GM23338 (cell line): ENCODE results near the gene DMTF1. TPM values are rescaled to one million over a fixed set of nuclear protein-coding genes. Genes with fewer than 3 reads are reported as not detected.

Experiments
- ATAC-seq: fragments of 200-7000 bp; cut with Tn5 transposase; 3 replicates; pipeline ENCODE4 v1.9.1; 2020
- DNase-seq: peaks from one replicate; pipeline ENCODE4 v3.0.0-alpha.2; 2015; ENCODE audit warnings: low spot score
- H2AFZ ChIP-seq: fragments of 200-600 bp; sonication (generic); 2 replicates; pipeline ENCODE4 v1.8.0; 2016; ENCODE audit warnings: antibody characterized with exemption, mild to moderate bottlenecking, moderate library complexity
- H3F3A ChIP-seq: fragments of 200-600 bp; sonication (generic); replicated peaks from 2 replicates; pipeline ENCODE4 v1.8.0; 2017; ENCODE audit warnings: antibody characterized with exemption, mixed run types, low read depth
- H3K27ac ChIP-seq: fragments of 200-600 bp; sonication (generic); 2 replicates; pipeline ENCODE4 v1.6.1; 2016; ENCODE audit warnings: low read depth
- H3K27me3 ChIP-seq: fragments of 200-600 bp; sonication (generic); 2 replicates; pipeline ENCODE4 v1.8.0; 2016; ENCODE audit warnings: mild to moderate bottlenecking, mixed run types, moderate library complexity; ENCODE audit not compliant: insufficient read depth
- H3K36me3 ChIP-seq: fragments of 200-600 bp; sonication (generic); 2 replicates; pipeline ENCODE4 v1.8.0; 2016; ENCODE audit warnings: mild to moderate bottlenecking; ENCODE audit not compliant: insufficient read depth
- H3K4me1 ChIP-seq: fragments of 200-600 bp; sonication (generic); 2 replicates; pipeline ENCODE4 v1.8.0; 2016; ENCODE audit warnings: mild to moderate bottlenecking, moderate library complexity; ENCODE audit not compliant: insufficient read depth
- H3K4me2 ChIP-seq: fragments of 200-600 bp; sonication (generic); 2 replicates; pipeline ENCODE4 v1.7.1; 2017; ENCODE audit warnings: mixed run types
- H3K4me3 ChIP-seq: fragments of 200-600 bp; sonication (generic); 2 replicates; pipeline ENCODE4 v1.6.1; 2016; ENCODE audit warnings: mixed run types
- H3K79me2 ChIP-seq: fragments of 200-600 bp; sonication (generic); replicated peaks from 2 replicates; pipeline ENCODE4 v1.8.0; 2017; ENCODE audit warnings: mild to moderate bottlenecking; ENCODE audit not compliant: insufficient read depth
- H3K9me2 ChIP-seq: fragments of 200-600 bp; sonication (generic); 2 replicates; pipeline ENCODE4 v1.8.0; 2017; ENCODE audit not compliant: insufficient read depth
- H4K20me1 ChIP-seq: fragments of 200-600 bp; sonication (generic); replicated peaks from 2 replicates; pipeline ENCODE4 v1.8.0; 2017; ENCODE audit warnings: mild to moderate bottlenecking; ENCODE audit not compliant: insufficient read depth
- H3K27ac Mint-ChIP-seq: 2 replicates; pipeline ENCODE4 v1.8.0; 2020; ENCODE audit warnings: inconsistent platforms, mild to moderate bottlenecking, moderate library complexity, mixed read lengths
- H3K27me3 Mint-ChIP-seq: 3 replicates; pipeline ENCODE4 v1.8.0; 2022; ENCODE audit warnings: low read depth, mild to moderate bottlenecking, moderate library complexity, mixed read lengths, inconsistent platforms; ENCODE audit not compliant: insufficient read depth, poor library complexity
- H3K36me3 Mint-ChIP-seq: 3 replicates; pipeline ENCODE4 v1.8.0; 2021; ENCODE audit warnings: low read depth, mild to moderate bottlenecking, inconsistent platforms, moderate library complexity, mixed read lengths
- H3K4me1 Mint-ChIP-seq: 3 replicates; pipeline ENCODE4 v1.8.0; 2020; ENCODE audit warnings: mild to moderate bottlenecking, inconsistent platforms, mixed read lengths
- H3K4me3 Mint-ChIP-seq: 3 replicates; pipeline ENCODE4 v1.8.0; 2021; ENCODE audit warnings: moderate library complexity, mild to moderate bottlenecking, inconsistent platforms, mixed read lengths
- H3K9me3 Mint-ChIP-seq: 3 replicates; pipeline ENCODE4 v1.8.0; 2020; ENCODE audit warnings: moderate library complexity, mild to moderate bottlenecking, inconsistent platforms, mixed read lengths
- EZH2 ChIP-seq: fragments of 200-600 bp; sonication (generic); IDR thresholded peaks from one replicate; pipeline ENCODE4 v1.8.0; 2017; ENCODE audit warnings: antibody characterized with exemption, mild to moderate bottlenecking, low read depth; ENCODE audit not compliant: unreplicated experiment
- EZH2phosphoT487 ChIP-seq: fragments of 200-600 bp; sonication (generic); IDR thresholded peaks from one replicate; pipeline ENCODE4 v1.8.1; 2018; ENCODE audit warnings: antibody characterized with exemption; ENCODE audit not compliant: unreplicated experiment
- JUNB ChIP-seq: IDR thresholded peaks from one replicate; pipeline ENCODE4 v1.6.1; 2016; ENCODE audit warnings: antibody characterized with exemption; ENCODE audit not compliant: unreplicated experiment
- NANOG ChIP-seq: IDR thresholded peaks from 2 replicates; pipeline ENCODE4 v1.6.1; 2016; ENCODE audit warnings: antibody characterized with exemption, borderline replicate concordance
- POLR2AphosphoS5 ChIP-seq: IDR thresholded peaks from 2 replicates; pipeline ENCODE4 v1.6.1; 2016; ENCODE audit warnings: antibody characterized with exemption, low read depth
- STAT1 ChIP-seq: IDR thresholded peaks from one replicate; pipeline ENCODE4 v1.6.1; 2016; ENCODE audit warnings: antibody characterized with exemption; ENCODE audit not compliant: unreplicated experiment
- ZNF114 ChIP-seq: fragments of 250-450 bp; sonication (Bioruptor Pico); IDR thresholded peaks from 2 replicates; pipeline ENCODE4 v1.5.0; 2020; ENCODE audit warnings: mild to moderate bottlenecking, moderate library complexity
- ZNF331 ChIP-seq: fragments of 250-450 bp; sonication (Bioruptor Pico); IDR thresholded peaks from 2 replicates; pipeline ENCODE4 v1.5.0; 2020; ENCODE audit warnings: low read depth, mild to moderate bottlenecking, moderate library complexity
- polyA plus RNA-seq: library from polyadenylated mRNA; unstranded; fragments of >200 nt; fragmentation: Nextera tagmentation; extraction: Ambion mirVana; gene quantifications from 2 replicates; pipeline ENCODE4 v1.2.1, GENCODE V29; 2016
- total RNA-seq: library from RNA; depleted of rRNA; stranded (reverse); fragments of >200 nt; shearing (Covaris generic); gene quantifications from 2 replicates; pipeline ENCODE4 v1.2.3, GENCODE V29; 2014
- TF ChIP-seq, protein P1 (sequence below): fragments of 250-450 bp; sonication (Bioruptor Pico); IDR thresholded peaks from 2 replicates; pipeline ENCODE4 v1.5.0; 2020; ENCODE audit warnings: mild to moderate bottlenecking, moderate library complexity
- TF ChIP-seq, protein P2 (sequence below), 2 experiments: fragments of 200-600 bp in 1 of 2; sonication (generic) in 1 of 2; conservative IDR thresholded peaks; 2 replicates each; pipeline versions ENCODE4 v1.5.1 to v1.6.1; 2016 to 2017; ENCODE audit warnings: antibody characterized with exemption in 2 of 2, low read depth in 2 of 2, mild to moderate bottlenecking in 2 of 2, moderate library complexity in 1 of 2
- TF ChIP-seq, protein P3 (sequence below): IDR thresholded peaks from one replicate; pipeline ENCODE4 v1.6.1; 2018; ENCODE audit warnings: antibody characterized with exemption; ENCODE audit not compliant: unreplicated experiment
- TF ChIP-seq, protein P4 (sequence below): IDR thresholded peaks from 2 replicates; pipeline ENCODE4 v1.6.1; 2016; ENCODE audit warnings: antibody characterized with exemption

Gene DMTF1
- total and polyA plus RNA-seq, 2 experiments from 2014 or later: 60.4 to 114 TPM

DNA sequence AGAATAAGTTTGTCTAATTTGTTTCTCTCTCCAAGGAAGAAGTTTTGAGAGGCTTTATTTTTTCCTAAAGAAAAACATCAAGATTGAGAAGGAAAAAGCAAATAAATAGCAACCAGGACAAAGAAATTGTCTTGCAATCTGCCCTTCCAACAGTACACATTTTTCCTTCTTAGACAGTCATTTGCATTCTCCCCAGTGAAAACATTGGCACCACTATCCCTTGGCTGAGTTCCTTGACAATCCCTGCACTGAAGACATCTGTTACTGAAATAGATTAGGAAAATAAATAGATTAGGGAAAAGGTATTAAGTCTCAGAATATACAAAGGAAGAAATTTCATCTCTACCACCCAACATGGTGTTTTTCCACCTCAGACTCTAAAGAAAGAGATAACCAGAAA is 79.5 kb downstream of the DMTF1 start (continued):
- TF ChIP-seq STAT1: no peak

DNA sequence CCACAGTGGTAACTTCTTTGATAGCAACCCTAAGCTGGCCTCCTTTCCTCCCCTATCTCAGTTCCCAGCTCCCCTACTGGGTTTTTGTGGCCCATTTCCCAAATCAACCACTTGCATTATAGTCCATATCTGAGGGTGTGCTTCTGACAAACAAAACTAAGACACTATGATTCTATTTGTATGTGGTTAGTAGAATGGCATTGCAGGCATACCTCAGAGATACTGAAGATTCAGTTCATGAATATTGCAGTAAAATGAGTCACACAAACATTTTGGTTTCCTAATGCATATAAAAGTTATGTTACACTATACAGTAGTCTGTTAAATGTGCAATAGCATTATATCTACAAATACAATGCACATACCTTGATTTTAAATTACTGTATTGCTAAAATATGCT is 82.7 kb downstream of the DMTF1 start:
- ATAC-seq: no peak
- no peaks in the 10 kb centered on the region for H3F3A ChIP-seq
- Mint-ChIP-seq H3K4me1 (no peaks in the 10 kb centered on the region), H3K27ac (no peak overlapping the region), H3K36me3 (no peaks in the 10 kb centered on the region), H3K27me3 (peaks cover 2% of the 10 kb centered on the region), H3K9me3 (peaks cover 3% of the 10 kb centered on the region; the same call in 2 of the 3 replicates), H3K4me3 (no peak overlapping the region)
- no peaks in the 10 kb centered on the region for H3K4me1 ChIP-seq
- TF ChIP-seq, protein P1, sequence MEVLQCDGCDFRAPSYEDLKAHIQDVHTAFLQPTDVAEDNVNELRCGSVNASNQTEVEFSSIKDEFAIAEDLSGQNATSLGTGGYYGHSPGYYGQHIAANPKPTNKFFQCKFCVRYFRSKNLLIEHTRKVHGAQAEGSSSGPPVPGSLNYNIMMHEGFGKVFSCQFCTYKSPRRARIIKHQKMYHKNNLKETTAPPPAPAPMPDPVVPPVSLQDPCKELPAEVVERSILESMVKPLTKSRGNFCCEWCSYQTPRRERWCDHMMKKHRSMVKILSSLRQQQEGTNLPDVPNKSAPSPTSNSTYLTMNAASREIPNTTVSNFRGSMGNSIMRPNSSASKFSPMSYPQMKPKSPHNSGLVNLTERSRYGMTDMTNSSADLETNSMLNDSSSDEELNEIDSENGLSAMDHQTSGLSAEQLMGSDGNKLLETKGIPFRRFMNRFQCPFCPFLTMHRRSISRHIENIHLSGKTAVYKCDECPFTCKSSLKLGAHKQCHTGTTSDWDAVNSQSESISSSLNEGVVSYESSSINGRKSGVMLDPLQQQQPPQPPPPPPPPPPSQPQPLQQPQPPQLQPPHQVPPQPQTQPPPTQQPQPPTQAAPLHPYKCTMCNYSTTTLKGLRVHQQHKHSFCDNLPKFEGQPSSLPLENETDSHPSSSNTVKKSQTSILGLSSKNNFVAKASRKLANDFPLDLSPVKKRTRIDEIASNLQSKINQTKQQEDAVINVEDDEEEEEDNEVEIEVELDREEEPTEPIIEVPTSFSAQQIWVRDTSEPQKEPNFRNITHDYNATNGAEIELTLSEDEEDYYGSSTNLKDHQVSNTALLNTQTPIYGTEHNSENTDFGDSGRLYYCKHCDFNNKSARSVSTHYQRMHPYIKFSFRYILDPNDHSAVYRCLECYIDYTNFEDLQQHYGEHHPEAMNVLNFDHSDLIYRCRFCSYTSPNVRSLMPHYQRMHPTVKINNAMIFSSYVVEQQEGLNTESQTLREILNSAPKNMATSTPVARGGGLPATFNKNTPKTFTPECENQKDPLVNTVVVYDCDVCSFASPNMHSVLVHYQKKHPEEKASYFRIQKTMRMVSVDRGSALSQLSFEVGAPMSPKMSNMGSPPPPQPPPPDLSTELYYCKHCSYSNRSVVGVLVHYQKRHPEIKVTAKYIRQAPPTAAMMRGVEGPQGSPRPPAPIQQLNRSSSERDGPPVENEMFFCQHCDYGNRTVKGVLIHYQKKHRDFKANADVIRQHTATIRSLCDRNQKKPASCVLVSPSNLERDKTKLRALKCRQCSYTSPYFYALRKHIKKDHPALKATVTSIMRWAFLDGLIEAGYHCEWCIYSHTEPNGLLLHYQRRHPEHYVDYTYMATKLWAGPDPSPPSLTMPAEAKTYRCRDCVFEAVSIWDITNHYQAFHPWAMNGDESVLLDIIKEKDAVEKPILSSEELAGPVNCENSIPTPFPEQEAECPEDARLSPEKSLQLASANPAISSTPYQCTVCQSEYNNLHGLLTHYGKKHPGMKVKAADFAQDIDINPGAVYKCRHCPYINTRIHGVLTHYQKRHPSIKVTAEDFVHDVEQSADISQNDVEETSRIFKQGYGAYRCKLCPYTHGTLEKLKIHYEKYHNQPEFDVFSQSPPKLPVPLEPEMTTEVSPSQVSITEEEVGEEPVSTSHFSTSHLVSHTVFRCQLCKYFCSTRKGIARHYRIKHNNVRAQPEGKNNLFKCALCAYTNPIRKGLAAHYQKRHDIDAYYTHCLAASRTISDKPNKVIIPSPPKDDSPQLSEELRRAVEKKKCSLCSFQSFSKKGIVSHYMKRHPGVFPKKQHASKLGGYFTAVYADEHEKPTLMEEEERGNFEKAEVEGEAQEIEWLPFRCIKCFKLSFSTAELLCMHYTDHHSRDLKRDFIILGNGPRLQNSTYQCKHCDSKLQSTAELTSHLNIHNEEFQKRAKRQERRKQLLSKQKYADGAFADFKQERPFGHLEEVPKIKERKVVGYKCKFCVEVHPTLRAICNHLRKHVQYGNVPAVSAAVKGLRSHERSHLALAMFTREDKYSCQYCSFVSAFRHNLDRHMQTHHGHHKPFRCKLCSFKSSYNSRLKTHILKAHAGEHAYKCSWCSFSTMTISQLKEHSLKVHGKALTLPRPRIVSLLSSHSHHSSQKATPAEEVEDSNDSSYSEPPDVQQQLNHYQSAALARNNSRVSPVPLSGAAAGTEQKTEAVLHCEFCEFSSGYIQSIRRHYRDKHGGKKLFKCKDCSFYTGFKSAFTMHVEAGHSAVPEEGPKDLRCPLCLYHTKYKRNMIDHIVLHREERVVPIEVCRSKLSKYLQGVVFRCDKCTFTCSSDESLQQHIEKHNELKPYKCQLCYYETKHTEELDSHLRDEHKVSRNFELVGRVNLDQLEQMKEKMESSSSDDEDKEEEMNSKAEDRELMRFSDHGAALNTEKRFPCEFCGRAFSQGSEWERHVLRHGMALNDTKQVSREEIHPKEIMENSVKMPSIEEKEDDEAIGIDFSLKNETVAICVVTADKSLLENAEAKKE (CRISPR knock-in tag): no peak
- TF ChIP-seq POLR2AphosphoS5: no peak
- TF ChIP-seq EZH2phosphoT487: no peak
- no peak for TF ChIP-seq JUNB
- TF ChIP-seq, protein P2, sequence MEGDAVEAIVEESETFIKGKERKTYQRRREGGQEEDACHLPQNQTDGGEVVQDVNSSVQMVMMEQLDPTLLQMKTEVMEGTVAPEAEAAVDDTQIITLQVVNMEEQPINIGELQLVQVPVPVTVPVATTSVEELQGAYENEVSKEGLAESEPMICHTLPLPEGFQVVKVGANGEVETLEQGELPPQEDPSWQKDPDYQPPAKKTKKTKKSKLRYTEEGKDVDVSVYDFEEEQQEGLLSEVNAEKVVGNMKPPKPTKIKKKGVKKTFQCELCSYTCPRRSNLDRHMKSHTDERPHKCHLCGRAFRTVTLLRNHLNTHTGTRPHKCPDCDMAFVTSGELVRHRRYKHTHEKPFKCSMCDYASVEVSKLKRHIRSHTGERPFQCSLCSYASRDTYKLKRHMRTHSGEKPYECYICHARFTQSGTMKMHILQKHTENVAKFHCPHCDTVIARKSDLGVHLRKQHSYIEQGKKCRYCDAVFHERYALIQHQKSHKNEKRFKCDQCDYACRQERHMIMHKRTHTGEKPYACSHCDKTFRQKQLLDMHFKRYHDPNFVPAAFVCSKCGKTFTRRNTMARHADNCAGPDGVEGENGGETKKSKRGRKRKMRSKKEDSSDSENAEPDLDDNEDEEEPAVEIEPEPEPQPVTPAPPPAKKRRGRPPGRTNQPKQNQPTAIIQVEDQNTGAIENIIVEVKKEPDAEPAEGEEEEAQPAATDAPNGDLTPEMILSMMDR (conservative IDR thresholded peaks at IDR 0.05; ENCODE audit: low read depth in 2 of 2): no peak
- TF ChIP-seq NANOG: no peak
- TF ChIP-seq STAT1: no peak
- TF ChIP-seq, protein P3, sequence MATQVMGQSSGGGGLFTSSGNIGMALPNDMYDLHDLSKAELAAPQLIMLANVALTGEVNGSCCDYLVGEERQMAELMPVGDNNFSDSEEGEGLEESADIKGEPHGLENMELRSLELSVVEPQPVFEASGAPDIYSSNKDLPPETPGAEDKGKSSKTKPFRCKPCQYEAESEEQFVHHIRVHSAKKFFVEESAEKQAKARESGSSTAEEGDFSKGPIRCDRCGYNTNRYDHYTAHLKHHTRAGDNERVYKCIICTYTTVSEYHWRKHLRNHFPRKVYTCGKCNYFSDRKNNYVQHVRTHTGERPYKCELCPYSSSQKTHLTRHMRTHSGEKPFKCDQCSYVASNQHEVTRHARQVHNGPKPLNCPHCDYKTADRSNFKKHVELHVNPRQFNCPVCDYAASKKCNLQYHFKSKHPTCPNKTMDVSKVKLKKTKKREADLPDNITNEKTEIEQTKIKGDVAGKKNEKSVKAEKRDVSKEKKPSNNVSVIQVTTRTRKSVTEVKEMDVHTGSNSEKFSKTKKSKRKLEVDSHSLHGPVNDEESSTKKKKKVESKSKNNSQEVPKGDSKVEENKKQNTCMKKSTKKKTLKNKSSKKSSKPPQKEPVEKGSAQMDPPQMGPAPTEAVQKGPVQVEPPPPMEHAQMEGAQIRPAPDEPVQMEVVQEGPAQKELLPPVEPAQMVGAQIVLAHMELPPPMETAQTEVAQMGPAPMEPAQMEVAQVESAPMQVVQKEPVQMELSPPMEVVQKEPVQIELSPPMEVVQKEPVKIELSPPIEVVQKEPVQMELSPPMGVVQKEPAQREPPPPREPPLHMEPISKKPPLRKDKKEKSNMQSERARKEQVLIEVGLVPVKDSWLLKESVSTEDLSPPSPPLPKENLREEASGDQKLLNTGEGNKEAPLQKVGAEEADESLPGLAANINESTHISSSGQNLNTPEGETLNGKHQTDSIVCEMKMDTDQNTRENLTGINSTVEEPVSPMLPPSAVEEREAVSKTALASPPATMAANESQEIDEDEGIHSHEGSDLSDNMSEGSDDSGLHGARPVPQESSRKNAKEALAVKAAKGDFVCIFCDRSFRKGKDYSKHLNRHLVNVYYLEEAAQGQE: no peak
- TF ChIP-seq, protein P4, sequence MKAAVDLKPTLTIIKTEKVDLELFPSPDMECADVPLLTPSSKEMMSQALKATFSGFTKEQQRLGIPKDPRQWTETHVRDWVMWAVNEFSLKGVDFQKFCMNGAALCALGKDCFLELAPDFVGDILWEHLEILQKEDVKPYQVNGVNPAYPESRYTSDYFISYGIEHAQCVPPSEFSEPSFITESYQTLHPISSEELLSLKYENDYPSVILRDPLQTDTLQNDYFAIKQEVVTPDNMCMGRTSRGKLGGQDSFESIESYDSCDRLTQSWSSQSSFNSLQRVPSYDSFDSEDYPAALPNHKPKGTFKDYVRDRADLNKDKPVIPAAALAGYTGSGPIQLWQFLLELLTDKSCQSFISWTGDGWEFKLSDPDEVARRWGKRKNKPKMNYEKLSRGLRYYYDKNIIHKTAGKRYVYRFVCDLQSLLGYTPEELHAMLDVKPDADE: no peak
- no peak for TF ChIP-seq ZNF331
- TF ChIP-seq ZNF114 (CRISPR knock-in tag): no peak
- TF ChIP-seq EZH2: no peak
- no peak overlapping the region for H3K27ac ChIP-seq
- H3K36me3 ChIP-seq: no peaks in the 10 kb centered on the region
- no peaks in the 10 kb centered on the region for H3K9me2 ChIP-seq
- H2AFZ ChIP-seq: no peak overlapping the region
- no peaks in the 10 kb centered on the region for H3K79me2 ChIP-seq
- no peak overlapping the region for H3K4me3 ChIP-seq
- H3K4me2 ChIP-seq: no peak overlapping the region
- no peaks in the 10 kb centered on the region for H3K27me3 ChIP-seq
- no peaks in the 10 kb centered on the region for H4K20me1 ChIP-seq
- DNase-seq: no peak
